Uterus (tissue), 2 donors: ENCODE results near the gene SIVA1.

Experiments
- POLR2A ChIP-seq, 2 donors: fragments of 450-650 bp; IDR thresholded peaks; one replicate each; pipeline ENCODE4 v1.6.1; 2016; ENCODE audit warnings: antibody characterized with exemption in 2 of 2, mild to moderate bottlenecking in 1 of 2, moderate library complexity in 1 of 2
- TF ChIP-seq, protein P1 (sequence below), 4 experiments: fragments of 200-600 bp in 2 of 4; fragments of 450-650 bp in 2 of 4; sonication (generic) in 2 of 4; IDR thresholded peaks; one replicate each; pipeline ENCODE4 v1.5.1; 2016 to 2019; ENCODE audit warnings: antibody characterized with exemption in 4 of 4, mild to moderate bottlenecking in 2 of 4, moderate library complexity in 1 of 4

DNA sequence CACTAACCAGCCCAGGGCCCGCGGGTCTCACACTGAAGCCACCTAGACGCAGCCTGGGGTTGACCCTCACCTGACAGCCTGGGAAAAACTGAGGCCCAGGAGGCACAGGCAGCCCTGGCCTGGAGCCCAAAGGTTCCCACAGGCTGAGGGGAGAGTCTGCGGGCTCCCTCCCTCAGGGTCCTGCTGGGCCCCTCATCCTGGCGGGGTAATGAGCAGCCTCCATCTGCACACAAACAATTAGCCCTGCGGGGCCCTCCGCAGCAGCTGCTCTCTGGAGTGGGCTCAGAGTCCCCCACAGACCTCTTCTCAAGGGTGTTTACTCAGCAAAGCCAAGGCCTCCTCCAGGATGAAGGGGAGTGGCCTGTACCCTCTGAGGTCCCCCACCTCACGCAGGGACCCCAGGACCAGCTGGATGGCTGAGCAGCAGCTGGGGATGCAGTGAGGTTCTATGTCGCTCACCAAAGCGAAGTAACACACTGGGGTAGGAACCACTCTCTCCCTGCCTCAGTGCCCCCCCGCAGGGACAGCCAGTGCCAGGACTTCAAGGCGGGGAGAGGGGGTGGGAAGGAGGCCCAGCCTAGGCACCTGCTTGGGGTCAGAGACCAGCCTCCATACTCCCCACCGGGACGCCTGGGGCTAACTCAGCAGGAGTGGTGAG lies 35.3 kb downstream of the SIVA1 start:
- TF ChIP-seq, protein P1, sequence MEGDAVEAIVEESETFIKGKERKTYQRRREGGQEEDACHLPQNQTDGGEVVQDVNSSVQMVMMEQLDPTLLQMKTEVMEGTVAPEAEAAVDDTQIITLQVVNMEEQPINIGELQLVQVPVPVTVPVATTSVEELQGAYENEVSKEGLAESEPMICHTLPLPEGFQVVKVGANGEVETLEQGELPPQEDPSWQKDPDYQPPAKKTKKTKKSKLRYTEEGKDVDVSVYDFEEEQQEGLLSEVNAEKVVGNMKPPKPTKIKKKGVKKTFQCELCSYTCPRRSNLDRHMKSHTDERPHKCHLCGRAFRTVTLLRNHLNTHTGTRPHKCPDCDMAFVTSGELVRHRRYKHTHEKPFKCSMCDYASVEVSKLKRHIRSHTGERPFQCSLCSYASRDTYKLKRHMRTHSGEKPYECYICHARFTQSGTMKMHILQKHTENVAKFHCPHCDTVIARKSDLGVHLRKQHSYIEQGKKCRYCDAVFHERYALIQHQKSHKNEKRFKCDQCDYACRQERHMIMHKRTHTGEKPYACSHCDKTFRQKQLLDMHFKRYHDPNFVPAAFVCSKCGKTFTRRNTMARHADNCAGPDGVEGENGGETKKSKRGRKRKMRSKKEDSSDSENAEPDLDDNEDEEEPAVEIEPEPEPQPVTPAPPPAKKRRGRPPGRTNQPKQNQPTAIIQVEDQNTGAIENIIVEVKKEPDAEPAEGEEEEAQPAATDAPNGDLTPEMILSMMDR (IDR thresholded peaks at IDR 0.05) = no peak
- no peak for TF ChIP-seq POLR2A (IDR thresholded peaks at IDR 0.05)
